Panc1 (cell line): Measurements from ENCODE around the gene CIAO2B.

ENCODE experiments used
- CTCF ChIP-seq: fragments of 450-650 bp; IDR thresholded peaks from 2 replicates; pipeline ENCODE4 v1.5.1; 2017; ENCODE audit warnings: mild to moderate bottlenecking
- REST ChIP-seq, 2 experiments: IDR thresholded peaks; 2 replicates each; pipeline ENCODE4 v1.6.1; 2011 to 2012; ENCODE audit warnings: low read depth in 2 of 2, control low read depth in 1 of 2, low read length in 1 of 2, mild to moderate bottlenecking in 1 of 2, moderate library complexity in 1 of 2; ENCODE audit not compliant: insufficient read depth in 1 of 2

GRCh38 chr16:66973716-66974115 lies 39.5 kb upstream of the CIAO2B start:
- TF ChIP-seq CTCF (no peak), REST (IDR thresholded peaks at IDR 0.05; ENCODE audit: insufficient read depth in 1 of 2, low read depth in 2 of 2, low read length in 1 of 2) (no peak)
